ENCODE measurements around the gene NAA10.
"Not testable (repeated sequence)": the region's sequence is repeated elsewhere in the genome, so short reads cannot be mapped to it uniquely, and the experiment has no call there.

The NAA10 gene

GRCh38 chrX:153934762-153935325 lies at the start of gene NAA10:
Gene NAA10, minus strand, starts transcription at chrX:153935037. Its CDS starts 133 bp downstream, at chrX:153934904.
- peak; percentile 49 for DNase-seq (ENCODE audit: low read depth)

- no peak for DNase-seq (ENCODE audit: low read depth)
These were observed 48.5 kb upstream of the NAA10 start for GRCh38 chrX:153983321-153983801.

- DNase-seq (ENCODE audit: low read depth) = peak; percentile 70
These were observed 47.1 kb upstream of the NAA10 start for GRCh38 chrX:153981771-153982533.

- DNase-seq (ENCODE audit: low read depth) = no peak
These were observed 46.4 kb upstream of the NAA10 start for GRCh38 chrX:153981231-153981630.

- DNase-seq (ENCODE audit: low read depth) = not testable (repeated sequence)
These were observed 45.6 kb upstream of the NAA10 start for GRCh38 chrX:153980394-153980793.

GRCh38 chrX:153974726-153975286 lies 40.0 kb upstream of the NAA10 start:
- DNase-seq (ENCODE audit: low read depth) = no peak

- no peak for DNase-seq (ENCODE audit: low read depth)
These were observed 39.3 kb upstream of the NAA10 start for GRCh38 chrX:153974003-153974725.

- no peak for DNase-seq (ENCODE audit: low read depth)
These were observed 38.5 kb upstream of the NAA10 start for GRCh38 chrX:153973127-153974002.

- DNase-seq (ENCODE audit: low read depth) = peak; percentile 73
These were observed 37.7 kb upstream of the NAA10 start, which contains the start of gene TMEM187 for GRCh38 chrX:153972368-153973126. Gene TMEM187, plus strand, starts transcription at chrX:153972754. Its CDS starts 9,309 bp downstream, at chrX:153982063.

- peak; percentile 75 for DNase-seq (ENCODE audit: low read depth)
These were observed 36.9 kb upstream of the NAA10 start, which contains the start of gene HCFC1 for GRCh38 chrX:153971450-153972367. Gene HCFC1, minus strand, starts transcription at chrX:153971818. Its CDS starts 978 bp downstream, at chrX:153970840.

GRCh38 chrX:153971124-153971449 lies 36.2 kb upstream of the NAA10 start:
- DNase-seq (ENCODE audit: low read depth) = peak; percentile 84

- peak; percentile 79 for DNase-seq (ENCODE audit: low read depth)
These were observed 35.7 kb upstream of the NAA10 start for GRCh38 chrX:153970357-153971123.

- peak; percentile 34 for DNase-seq (ENCODE audit: low read depth)
These were observed 35.1 kb upstream of the NAA10 start for GRCh38 chrX:153969904-153970356.

- no peak for DNase-seq (ENCODE audit: low read depth)
These were observed 34.5 kb upstream of the NAA10 start for GRCh38 chrX:153969125-153969903.

GRCh38 chrX:153968754-153969124 lies 33.9 kb upstream of the NAA10 start:
- DNase-seq (ENCODE audit: low read depth) = no peak

- no peak for DNase-seq (ENCODE audit: low read depth)
These were observed 33.4 kb upstream of the NAA10 start for GRCh38 chrX:153968255-153968654.

GRCh38 chrX:153967536-153968224 lies 32.8 kb upstream of the NAA10 start:
- DNase-seq (ENCODE audit: low read depth) = no peak
